HL-60/S4 treated with retinoic acid at 250 ng/mL for 4 days and 3 days (cell line): ENCODE results near the gene PCBP4.

Experiments used
- in situ Hi-C: fragments of 300-500 bp; cut with MboI; formaldehyde crosslinking; loops from 2 replicates; pipeline ENCODE4 v1.7.0; 2022; ENCODE audit warnings: low sequenced_read_pairs

Gene PCBP4

DNA sequence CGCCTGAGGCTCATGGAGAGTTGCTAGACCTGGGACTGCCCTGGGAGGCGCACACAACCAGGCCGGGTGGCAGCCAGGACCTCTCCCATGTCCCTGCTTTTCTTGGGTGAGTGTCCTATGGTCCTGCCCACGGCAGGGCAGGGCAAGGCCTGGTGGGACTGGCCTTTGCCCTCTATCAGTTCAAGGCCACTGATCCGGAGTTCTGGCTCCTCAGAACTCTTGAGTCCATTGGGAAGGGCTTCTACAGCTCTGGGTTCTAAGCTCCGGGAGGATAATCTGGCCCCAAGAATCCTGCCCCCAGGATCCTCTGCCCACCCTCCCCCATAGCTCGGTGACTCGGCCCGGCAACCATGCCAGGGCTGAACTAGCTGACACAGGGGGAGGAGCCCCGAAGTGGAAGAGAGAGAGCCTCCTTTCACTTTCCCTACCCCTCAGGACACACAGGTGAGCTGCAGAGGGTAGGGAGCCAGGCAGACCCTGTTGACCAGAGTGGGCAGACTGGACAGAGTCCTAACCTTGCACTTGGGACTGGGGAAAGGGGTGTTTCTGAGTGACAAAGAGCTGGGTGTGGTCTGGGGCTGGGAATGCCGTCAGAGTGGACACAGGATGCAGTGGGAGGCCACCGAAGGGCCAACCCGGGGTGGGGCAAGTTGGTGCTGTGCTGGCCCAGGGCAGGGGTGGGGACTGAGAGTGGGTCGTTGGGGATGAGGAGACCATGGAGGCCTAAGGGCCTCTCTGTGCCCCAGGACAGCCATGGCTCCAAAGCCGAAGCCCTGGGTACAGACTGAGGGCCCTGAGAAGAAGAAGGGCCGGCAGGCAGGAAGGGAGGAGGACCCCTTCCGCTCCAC is 24.4 kb downstream of the PCBP4 start:
- in situ Hi-C loops = no loop called here

DNA sequence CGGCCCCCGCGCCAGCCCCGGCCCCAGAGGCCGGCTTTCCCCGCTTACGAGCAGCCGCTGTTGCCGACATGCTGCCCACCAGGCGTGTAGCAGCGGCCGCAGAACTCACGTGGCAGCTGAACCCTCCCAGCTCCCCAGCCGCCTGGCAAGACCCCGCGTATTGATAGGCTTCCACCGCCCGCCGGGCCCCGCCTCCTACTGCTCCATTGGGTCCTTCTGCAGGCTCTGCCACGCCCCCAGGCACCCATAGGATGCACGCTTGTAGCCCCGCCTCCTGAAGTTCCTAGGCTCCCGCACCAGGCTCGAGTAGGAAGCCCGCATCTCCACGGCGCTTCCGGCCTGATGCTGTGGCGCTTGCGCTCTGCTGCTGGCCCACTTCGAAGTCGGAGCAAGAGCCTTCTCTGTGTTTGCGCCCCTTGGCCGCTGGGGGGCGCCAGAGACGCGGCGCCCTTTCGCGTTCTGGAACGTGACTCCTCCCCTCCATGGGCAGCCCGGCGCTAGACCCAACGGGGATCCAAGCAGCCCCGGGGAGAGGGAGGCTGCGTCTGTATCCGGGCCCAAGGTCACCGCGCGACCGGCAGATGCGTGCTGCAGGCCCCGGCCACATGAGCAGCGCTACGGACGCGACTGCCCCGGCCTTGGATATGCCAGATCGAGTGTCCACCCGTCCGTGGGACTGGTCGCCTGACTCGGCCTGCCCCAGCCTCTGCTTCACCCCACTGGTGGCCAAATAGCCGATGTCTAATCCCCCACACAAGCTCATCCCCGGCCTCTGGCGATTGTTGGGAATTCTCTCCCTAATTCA is 25.3 kb downstream of the PCBP4 start, which contains the start of the genes PARP3 and RRP9:
Gene PARP3 (plus strand): TSS at position 566 of the 805 bp plus-strand sequence. CDS start 993 bp downstream, outside the sequence.
Gene RRP9 (minus strand): TSS at position 107 of the 805 bp plus-strand sequence. CDS start 37 bp downstream, at position 70.
- in situ Hi-C loops = no loop called here

DNA sequence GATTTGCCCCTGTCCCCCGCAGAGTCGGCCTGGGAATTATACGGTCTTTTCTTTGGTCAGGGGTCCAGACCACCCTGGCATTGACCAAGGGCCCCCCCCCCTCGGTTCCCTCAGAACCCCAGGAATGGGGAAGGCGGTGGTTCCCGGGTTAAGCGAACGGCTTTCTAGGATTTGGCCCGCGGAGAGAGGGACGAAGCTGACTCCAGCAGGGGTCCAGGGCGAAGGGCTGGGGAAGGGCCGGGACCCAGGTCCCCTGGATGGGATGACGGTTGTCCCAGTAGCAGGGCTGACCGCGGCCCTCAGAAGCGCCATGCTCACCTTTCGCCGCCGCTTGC is 25.8 kb downstream of the PCBP4 start:
- in situ Hi-C loops = no loop called here

DNA sequence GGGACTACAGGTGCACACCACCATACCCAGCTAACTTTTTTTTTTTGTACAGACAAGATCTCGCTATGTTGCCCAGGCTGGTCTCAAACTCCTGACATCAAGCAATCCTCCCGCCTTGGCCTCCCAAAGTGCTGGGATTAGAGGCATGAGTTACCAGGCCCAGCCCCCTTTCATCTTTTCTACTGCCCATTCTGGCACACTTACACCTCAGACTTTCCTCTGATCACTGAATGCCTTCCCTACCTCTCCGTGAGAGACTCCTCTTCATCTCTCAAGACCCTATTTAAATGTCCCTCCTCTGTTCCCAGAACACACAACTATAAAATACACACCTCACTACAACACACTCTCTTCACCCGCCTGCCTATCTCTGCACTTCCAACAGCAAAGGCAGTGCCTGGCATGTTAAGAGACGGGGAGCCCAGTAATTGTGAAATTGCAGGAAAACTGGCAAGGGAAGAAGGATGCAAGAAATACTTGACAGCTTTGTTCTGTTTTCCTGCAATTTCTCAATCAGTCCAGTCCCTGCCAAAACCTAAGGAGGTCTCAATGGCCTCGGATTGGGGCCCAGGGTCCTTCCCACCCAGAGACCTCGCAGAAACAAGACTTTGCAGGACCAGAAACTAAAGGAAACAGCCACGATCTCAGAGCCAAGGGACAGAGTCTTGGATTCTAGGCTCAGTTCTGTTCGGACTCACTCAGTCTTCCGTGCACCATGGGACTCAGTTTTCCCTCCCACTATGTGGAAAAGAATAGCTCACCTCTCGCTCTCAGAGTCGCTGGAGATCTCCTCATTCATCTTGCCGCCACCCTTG is 26.4 kb downstream of the PCBP4 start:
- in situ Hi-C loops = no loop called here

DNA sequence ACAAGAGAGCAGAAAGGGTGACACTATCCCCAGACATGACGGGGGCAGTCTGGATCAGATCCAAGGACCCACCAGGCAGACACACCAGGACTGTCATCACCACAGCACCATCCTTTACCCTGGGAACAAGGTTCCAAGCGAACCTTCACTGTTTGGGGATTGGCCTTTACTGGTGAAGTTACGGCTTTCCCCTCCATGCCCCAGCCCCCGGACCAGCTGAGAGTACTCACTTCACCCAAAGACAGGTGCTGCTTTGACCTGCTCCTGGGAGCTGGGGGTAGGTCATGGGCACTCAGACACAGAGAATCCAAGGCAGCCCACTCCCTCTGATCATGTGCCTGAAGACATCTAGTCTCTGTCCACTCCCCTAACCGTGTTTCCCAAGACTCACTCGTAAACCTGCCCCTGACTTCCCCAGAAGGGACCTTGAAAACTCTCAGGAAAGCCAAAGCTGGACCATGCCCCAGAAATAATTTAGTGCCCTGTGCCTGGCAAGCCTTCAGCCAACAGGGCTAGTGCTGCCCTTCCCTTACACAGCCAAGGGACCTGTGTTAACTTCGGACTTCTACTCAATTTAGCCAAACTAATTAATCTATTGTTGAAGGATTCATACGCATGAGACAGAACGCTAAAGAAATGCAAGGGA is 28.4 kb downstream of the PCBP4 start:
- in situ Hi-C loops = no loop called here

- in situ Hi-C loops = no loop called here
These were observed 29.4 kb downstream of the PCBP4 start for GRCh38 chr3:51937611-51938450.

DNA sequence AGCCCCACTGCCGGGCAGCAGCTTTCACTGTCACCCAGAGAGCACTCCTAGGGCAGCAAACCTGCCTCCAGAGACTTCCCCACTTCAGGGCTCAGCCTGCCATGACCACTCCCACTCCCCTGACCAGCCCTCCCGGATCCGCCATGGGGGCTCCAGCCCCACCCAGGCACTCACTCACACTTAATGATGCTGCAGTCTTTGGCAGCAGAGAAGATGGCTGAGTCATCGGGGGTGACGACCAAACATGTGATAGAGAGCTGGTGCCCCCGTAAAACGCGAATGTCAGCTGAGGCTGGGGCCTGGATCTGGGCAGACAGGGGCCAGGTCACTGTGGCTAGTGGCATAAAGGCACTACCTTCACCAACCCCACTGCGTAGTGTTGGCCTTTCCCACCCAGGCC is 30.2 kb downstream of the PCBP4 start:
- in situ Hi-C loops = no loop called here

DNA sequence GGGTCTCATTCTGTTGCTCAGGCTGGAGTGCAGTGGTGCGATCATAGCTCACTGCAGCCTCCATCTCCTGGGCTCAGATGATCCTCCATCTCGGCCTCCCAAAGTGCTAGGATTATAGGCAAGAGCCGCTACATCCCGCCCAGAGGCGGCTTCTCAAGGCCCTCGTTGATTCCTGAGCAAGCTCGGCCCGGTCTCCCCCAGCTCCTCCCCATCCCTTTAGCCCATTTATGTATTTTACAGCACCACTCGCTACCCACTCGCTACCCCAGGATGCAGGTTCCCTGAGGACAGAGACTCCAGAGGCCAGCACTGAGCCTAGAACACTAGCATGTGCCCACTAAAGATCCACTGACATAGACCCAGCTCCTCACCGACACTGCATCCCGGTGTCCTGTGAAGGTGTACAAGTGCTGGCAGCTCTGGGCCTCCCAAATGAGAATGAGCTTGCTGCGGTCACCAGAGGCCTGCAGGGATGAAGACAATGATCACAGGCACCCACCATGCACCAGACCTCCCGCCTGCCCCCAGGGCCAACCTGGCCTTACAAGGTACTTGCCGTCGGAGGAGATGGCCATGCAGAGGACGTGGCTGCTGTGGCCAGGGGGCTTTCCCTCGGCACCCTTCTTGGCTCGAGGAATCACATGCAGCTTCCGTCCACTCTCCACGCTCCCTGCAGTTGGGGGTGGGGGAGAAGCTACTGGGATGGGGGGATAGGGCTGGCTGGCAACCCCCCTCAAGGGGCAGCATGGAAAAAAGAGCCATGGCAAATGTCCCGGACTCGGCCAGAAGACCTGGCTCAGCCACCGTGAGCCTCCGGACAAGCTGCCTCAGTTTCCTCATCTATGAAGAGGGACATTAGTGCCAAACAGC is 31.1 kb downstream of the PCBP4 start:
- in situ Hi-C loops = no loop called here

DNA sequence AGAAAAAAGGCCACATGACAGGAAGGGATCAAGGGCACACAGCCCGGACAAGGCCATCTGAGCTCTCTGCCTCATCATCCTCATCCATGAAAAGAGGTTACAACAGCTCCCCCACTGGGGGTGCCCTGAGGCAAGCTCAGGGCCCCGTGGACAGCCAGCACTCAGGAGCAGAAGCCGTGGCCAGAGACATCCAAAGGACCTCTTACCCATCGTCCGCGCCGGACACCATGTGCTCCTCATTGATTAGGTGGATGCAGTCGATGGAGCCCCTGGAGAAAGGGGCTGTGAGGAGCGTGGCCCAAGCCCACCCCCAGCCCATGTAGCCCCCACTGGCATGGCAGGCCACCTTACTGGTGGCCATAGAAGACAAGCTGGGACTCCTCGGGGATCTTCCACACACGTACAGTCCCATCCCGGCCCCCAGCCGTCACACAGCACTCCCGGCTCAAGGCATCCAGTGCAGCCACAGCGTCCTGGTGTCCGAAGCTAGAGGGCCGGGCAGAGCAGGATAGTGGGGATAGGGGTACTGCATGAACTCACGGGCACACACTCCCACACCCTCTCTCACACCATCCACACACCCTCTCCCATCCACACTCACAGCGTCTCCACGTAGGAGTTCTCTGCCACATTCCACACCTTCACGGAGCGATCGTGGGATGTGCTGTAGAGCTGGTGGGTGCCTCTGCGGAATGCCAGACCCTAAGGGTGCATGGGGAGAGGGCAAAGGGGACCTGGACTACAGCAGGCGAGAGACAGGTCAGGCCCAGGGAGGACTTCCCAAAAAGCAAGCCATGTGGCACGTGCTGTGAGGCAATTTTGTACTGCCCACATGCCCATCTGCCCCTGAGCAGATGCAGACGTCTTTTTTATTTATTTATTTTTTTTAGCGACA is 32.0 kb downstream of the PCBP4 start:
- in situ Hi-C loops = no loop called here

DNA sequence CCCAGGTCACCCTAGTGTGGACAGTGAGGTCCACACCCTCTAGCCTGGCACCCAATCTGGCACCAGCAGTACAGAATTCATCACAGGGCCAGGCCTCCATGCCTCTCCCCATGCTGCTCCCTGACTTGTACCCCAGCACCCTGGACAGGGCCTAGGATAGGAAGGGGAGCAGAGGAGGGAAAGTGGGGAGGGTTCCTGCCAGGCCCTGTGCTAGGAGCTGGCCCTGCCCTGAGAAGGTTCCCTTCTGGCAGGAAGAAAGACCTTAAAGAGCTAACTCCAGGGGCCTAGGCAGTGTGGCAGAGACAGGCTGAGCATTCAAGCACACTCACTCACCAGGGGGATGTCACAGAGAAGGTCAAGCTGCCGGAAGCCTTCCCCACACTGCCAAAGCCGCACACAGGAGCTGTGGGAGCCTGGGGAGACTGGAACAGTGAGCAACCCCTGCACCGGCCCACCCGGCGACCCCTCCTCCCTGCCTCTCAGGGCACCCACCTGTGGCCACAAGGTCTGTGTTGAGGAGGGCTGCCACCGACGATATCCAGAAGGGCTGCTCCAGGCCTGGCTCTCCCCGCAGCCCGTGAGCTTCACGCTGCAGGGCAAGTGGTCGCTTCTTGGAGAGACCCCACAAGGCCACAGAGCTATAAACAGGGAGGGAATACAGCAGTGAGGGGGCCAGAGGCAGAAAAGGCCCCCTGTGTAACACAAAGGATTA is 33.0 kb downstream of the PCBP4 start:
- in situ Hi-C loops = no loop called here

GRCh38 chr3:51933471-51934138 is 33.6 kb downstream of the PCBP4 start:
- in situ Hi-C loops = no loop called here

DNA sequence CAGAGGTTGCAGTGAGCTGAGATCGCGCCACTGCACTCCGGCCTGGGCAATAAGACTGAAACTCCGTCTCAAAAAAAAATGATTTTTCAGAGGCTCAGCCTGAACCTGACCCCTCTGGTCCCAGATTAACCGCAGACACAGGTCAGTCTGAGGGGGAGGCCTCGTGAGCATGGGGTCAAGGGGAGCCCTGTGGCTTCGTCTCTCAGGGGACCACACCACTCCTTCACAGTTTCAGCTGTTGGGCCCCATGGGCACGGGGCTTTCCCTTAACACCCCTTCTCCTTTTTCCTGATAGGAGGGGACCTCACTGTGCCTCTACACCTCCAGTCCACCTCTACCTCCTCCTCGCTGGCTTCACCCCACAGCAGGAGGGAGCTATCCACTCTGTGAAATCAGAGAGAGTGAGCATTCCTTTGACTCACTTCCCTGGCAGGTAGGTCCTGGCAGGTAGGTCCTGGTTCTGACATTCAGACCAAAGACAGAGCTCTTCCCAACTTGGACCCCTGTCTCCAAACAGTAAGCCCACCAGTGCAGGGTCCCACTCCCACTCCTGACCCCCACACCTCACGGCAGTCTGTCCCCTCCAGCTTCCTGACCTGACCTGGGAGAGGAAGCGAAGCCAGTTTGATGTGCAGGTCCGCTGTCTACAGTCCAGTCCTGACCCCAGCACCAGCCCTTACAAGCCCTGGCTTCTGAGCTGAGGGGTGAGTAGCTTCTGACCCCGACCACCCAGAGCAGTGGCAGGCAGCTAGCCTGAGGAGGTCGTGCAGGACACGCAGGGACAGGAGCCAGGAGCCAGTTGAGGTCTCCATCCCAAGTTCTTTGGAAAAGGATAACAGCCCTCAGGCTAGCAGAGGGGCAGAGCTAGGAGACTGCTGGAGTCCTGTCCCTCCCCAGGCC is 34.5 kb downstream of the PCBP4 start:
- in situ Hi-C loops = no loop called here

DNA sequence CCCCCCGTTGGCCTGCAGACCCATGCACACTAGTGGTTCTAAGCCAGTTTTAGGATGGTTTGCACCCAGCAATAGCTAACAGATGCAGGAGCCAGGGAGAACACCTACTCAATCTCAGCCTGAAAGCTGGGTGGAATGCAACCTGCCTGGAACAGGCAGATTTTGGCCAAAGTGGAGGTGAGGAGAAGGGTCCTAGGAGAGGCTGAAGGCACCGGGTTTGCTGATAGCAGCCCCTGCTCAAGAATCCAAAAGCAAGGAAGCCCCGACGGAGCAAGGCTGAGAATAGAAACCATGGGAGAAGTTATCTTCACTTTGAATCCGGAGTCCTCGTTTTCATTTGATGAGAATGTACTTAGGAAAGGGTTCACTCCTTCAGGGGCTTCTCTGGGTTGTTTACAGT is 35.5 kb downstream of the PCBP4 start:
- in situ Hi-C loops = no loop called here

DNA sequence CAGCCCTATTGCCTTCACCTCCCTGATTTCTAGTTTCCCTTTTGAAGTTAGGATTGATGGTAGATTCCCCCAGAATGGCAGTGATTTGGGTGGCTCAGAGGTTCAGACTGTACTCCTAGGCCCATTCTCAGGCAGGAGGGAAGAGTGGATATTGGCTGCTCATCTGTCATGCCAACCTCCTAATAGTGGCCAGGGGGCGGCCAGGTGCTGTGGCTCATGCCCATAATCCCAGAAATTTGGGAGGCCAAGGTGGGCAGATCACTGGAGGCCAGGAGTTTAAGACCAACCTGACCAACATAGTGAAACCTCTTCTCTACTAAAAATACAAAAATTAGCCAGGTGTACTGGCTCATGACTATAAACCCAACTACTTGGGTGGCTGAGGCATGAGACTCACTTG is 36.8 kb downstream of the PCBP4 start:
- in situ Hi-C loops = no loop called here

- in situ Hi-C loops = no loop called here
These were observed 37.7 kb downstream of the PCBP4 start for GRCh38 chr3:51929420-51930003.
